H1 (cell line): ENCODE data around the gene SYPL1. TPM values are rescaled to one million over a fixed set of nuclear protein-coding genes. Genes with fewer than 3 reads are reported as not detected.

Experiments
- ASH2L ChIP-seq: fragments of 200-600, 300-600 bp; sonication (generic); IDR thresholded peaks from one replicate; pipeline ENCODE4 v1.7.1; 2017; ENCODE audit warnings: low read length
- CBX5 ChIP-seq: fragments of 300-800, 300-1000 bp; sonication (generic); IDR thresholded peaks from 2 replicates; pipeline ENCODE4 v1.7.1; 2016; ENCODE audit warnings: antibody characterized with exemption, low read length, low read depth
- CHD7 ChIP-seq: fragments of 300-600 bp; sonication (generic); IDR thresholded peaks from 2 replicates; pipeline ENCODE4 v1.7.1; 2012; ENCODE audit warnings: low read length, moderate library complexity, mild to moderate bottlenecking, inconsistent platforms; ENCODE audit not compliant: insufficient replicate concordance
- RNF2 ChIP-seq: fragments of 200-900, 300-1000 bp; sonication (generic); IDR thresholded peaks from 2 replicates; pipeline ENCODE4 v1.7.1; 2016; ENCODE audit warnings: borderline replicate concordance, low read depth, mild to moderate bottlenecking, antibody characterized with exemption, low read length; ENCODE audit not compliant: poor library complexity, severe bottlenecking; ENCODE audit errors: missing control alignments
- SAP30 ChIP-seq: fragments of 300-600 bp; sonication (generic); IDR thresholded peaks from 2 replicates; pipeline ENCODE4 v1.7.1; 2012; ENCODE audit warnings: low read length, moderate library complexity, mild to moderate bottlenecking, inconsistent platforms; ENCODE audit not compliant: insufficient read depth, insufficient replicate concordance
- SIX5 ChIP-seq: IDR thresholded peaks from 2 replicates; pipeline ENCODE4 v1.6.1; 2011; ENCODE audit warnings: mild to moderate bottlenecking, low read depth, low read length
- TBP ChIP-seq: IDR thresholded peaks from 2 replicates; pipeline ENCODE4 v1.6.1; 2011; ENCODE audit warnings: low read depth, low read length, improper control_type of control experiment
- USF2 ChIP-seq: IDR thresholded peaks from 2 replicates; pipeline ENCODE4 v1.6.1; 2011; ENCODE audit warnings: low read length, improper control_type of control experiment
- YY1 ChIP-seq: IDR thresholded peaks from 2 replicates; pipeline ENCODE4 v1.6.1; 2011; ENCODE audit warnings: low read depth, mild to moderate bottlenecking, low read length
- polyA plus RNA-seq, 7 experiments: library from polyadenylated mRNA; depleted of rRNA in 3 of 7; stranded (reverse) in 5 of 7; unstranded in 2 of 7; fragments of >200 nt in 5 of 7; fragments of 200-250 nt in 2 of 7; gene quantifications; 1 replicate in 5 of 7; 2 replicates in 1 of 7; 4 replicates in 1 of 7; pipeline versions ENCODE4 v1.2.1 to v1.2.3, GENCODE V29; 2011 to 2013; ENCODE audit warnings: missing spikeins in 2 of 7, mixed read lengths in 2 of 7
- total RNA-seq: library from RNA; stranded (reverse); fragmentation: NEBNext Ultra II Directional; extraction: Animal tissue kit (Norgen Biotek cat#: 25700); gene quantifications from 2 replicates; pipeline ENCODE4 v1.2.1, GENCODE V29; 2021

SYPL1 gene
- total and polyA plus RNA-seq, 2 of the 8 experiments (the other 6 are each of a cell fraction or from before 2014, with no cell fraction given) = 44.9 to 57.7 TPM

GRCh38 chr7:106117786-106118544 is 5.9 kb upstream of the SYPL1 start (continued):
- TF ChIP-seq CHD7 = no peak
- no peak for TF ChIP-seq TBP
- no peak for TF ChIP-seq RNF2
- no peak for TF ChIP-seq SAP30
- TF ChIP-seq USF2 = no peak
- TF ChIP-seq SIX5 = no peak
- no peak for TF ChIP-seq ASH2L
- no peak for TF ChIP-seq CBX5
- TF ChIP-seq YY1 = no peak
